ENCODE data around the gene ITGAV.

The ITGAV gene

DNA sequence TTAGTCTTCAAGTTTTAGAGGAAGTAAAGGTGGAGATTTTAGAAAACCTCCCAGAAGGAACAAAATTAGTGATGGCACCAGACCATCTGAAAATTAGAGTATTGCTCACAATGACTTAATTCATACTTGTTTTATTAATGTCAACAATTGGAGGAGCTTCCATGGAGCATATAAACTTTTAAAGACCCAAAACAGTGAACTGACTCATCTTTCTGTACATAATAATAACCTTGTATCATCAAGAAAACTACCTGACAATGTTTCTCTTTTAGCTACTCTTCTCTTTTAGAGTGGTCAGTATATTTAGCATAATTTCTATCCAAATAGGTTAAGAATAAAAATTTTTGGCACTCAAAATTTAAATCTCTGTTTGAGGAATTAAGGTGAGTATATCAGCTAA lies 7.2 kb upstream of the ITGAV start:
- TF ChIP-seq CTCF (IDR thresholded peaks at IDR 0.05), result no peak

DNA sequence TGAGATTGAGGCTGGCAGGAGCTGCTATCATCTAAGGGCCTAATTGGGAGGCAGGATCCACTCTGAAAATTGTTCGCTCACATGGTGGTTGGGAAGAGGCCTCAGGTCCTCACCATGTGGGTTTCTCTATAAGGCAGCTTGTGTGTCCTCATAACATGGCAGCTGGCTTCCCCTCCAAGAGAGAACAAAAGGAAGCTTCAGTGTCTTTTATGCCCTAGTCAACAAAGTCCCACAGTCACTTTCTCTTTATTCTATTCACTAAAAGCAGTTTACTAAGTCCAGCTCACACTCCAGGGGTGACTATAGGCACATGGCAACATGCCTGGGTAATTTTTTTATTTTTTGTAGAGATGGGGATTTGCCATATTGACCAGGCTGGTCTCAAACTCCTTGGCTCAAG lies 5.8 kb upstream of the ITGAV start:
- no peak for TF ChIP-seq CTCF (IDR thresholded peaks at IDR 0.05)

GRCh38 chr2:186588421-186588820 lies 1.4 kb upstream of the ITGAV start:
- TF ChIP-seq CTCF (IDR thresholded peaks at IDR 0.05), result no peak

DNA sequence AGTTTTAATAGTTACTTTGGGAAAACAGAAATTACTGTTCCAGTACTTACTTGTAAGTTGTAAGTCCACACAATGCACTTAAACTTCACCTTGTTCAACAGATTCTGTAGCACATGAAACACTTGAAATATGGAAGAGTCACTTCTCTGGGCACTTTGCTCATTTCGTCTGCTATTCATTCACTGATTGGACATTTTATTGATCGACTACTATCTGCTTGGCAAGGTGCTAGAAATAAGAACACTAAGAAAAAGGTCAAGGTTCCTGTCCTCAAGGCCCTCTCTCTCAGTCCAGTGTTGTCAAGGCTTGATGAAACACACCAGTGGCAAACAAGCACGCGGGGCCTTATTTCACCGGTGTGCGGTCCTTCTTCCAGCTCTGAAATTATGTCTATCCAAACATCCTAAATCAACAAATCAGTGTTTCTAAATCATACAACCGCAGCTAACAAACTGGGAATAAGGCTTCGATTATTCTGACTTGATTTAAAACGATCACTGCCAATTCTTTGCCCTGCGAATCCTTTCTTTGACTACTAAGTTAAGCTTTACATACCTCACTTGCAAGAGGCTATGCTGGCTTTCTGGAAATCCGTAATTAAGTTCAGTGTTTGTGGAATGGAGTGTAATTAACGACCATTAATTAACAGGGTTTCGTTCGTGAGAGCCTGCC lies 780 bp upstream of the ITGAV start:
- TF ChIP-seq CTCF (IDR thresholded peaks at IDR 0.05), result no peak

GRCh38 chr2:186590350-186590758 lies 498 bp downstream of the ITGAV start:
- no peak for TF ChIP-seq CTCF (IDR thresholded peaks at IDR 0.05)

GRCh38 chr2:186590759-186591505 lies 1.1 kb downstream of the ITGAV start:
- TF ChIP-seq CTCF (IDR thresholded peaks at IDR 0.05), result no peak

GRCh38 chr2:186591506-186591890 lies 1.6 kb downstream of the ITGAV start:
- no peak for TF ChIP-seq CTCF (IDR thresholded peaks at IDR 0.05)
